Ishikawa (cell line): ENCODE measurements around the gene RASGEF1C.

Source experiments
- CEBPB ChIP-seq: IDR thresholded peaks from 2 replicates; pipeline ENCODE4 v1.6.1; 2012
- CREB1 ChIP-seq: IDR thresholded peaks from 2 replicates; pipeline ENCODE4 v1.6.1; 2012; ENCODE audit warnings: low read depth
- EGR1 ChIP-seq: IDR thresholded peaks from 2 replicates; pipeline ENCODE4 v1.6.1; 2012
- EP300 ChIP-seq: IDR thresholded peaks from 2 replicates; pipeline ENCODE4 v1.6.1; 2012; ENCODE audit warnings: borderline replicate concordance
- FOXM1 ChIP-seq: IDR thresholded peaks from 2 replicates; pipeline ENCODE4 v1.6.1; 2012; ENCODE audit warnings: low read depth, borderline replicate concordance
- NFIC ChIP-seq: IDR thresholded peaks from 2 replicates; pipeline ENCODE4 v1.6.1; 2012
- RAD21 ChIP-seq: IDR thresholded peaks from 2 replicates; pipeline ENCODE4 v1.6.1; 2012; ENCODE audit warnings: low read depth
- TAF1 ChIP-seq: IDR thresholded peaks from 2 replicates; pipeline ENCODE4 v1.6.1; 2012; ENCODE audit warnings: low read depth, mild to moderate bottlenecking
- TCF12 ChIP-seq: IDR thresholded peaks from 2 replicates; pipeline ENCODE4 v1.6.1; 2012; ENCODE audit warnings: low read depth
- TEAD4 ChIP-seq: IDR thresholded peaks from 2 replicates; pipeline ENCODE4 v1.6.1; 2012
- YY1 ChIP-seq: IDR thresholded peaks from 2 replicates; pipeline ENCODE4 v1.6.1; 2012; ENCODE audit warnings: low read depth
- ZBTB7A ChIP-seq: IDR thresholded peaks from 2 replicates; pipeline ENCODE4 v1.6.1; 2012; ENCODE audit warnings: low read depth
- TF ChIP-seq, protein P1 (sequence below): IDR thresholded peaks from 2 replicates; pipeline ENCODE4 v1.6.1; 2012
- TF ChIP-seq, protein P2 (sequence below): IDR thresholded peaks from 2 replicates; pipeline ENCODE4 v1.6.1; 2012; ENCODE audit warnings: low read depth, mild to moderate bottlenecking
- TF ChIP-seq, protein P3 (sequence below): IDR thresholded peaks from 2 replicates; pipeline ENCODE4 v1.6.1; 2012

The RASGEF1C gene

DNA sequence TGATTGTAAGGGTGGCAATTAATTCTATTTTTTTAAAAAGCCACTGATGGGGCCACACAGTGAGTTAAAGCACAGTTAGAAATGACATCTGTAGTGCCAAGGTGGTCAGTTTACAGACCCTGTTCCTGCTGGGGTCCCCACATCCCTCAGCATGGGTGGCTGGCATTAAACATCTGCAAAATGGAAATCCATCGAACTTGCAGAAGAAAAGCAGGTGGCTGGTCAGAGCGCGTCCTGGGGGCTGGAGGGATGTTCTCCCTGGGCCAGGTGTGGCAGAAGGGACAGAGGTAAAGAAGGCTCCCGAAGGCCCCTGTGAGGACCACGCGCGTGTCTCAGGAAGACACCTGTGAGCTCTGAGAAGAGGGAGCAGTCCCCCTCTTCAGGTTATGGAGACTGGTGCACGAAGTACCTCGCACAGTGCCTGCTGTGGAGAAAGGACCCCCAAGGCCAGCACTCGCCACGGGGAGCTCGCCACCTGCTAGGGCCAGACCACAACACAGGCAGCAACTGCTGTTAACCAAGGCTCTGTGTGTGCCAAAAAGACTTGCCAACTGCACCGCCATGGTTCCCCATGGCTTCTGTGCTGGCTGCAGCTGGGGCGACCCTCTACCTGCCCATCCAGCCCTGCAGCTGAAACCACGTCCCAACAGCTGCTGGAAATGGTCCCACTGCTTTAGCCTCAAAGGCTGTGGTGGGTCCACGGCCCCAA is 65.2 kb downstream of the RASGEF1C start:
- TF ChIP-seq CEBPB (no peak), ZBTB7A (no peak), RAD21 (no peak), YY1 (no peak), TCF12 (no peak), EP300 (no peak), NFIC (no peak), EGR1 (no peak), CREB1 (no peak), TAF1 (no peak), FOXM1 (no peak), TEAD4 (no peak)
- TF ChIP-seq, protein P1, sequence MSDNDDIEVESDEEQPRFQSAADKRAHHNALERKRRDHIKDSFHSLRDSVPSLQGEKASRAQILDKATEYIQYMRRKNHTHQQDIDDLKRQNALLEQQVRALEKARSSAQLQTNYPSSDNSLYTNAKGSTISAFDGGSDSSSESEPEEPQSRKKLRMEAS, result no peak
- TF ChIP-seq, protein P2, sequence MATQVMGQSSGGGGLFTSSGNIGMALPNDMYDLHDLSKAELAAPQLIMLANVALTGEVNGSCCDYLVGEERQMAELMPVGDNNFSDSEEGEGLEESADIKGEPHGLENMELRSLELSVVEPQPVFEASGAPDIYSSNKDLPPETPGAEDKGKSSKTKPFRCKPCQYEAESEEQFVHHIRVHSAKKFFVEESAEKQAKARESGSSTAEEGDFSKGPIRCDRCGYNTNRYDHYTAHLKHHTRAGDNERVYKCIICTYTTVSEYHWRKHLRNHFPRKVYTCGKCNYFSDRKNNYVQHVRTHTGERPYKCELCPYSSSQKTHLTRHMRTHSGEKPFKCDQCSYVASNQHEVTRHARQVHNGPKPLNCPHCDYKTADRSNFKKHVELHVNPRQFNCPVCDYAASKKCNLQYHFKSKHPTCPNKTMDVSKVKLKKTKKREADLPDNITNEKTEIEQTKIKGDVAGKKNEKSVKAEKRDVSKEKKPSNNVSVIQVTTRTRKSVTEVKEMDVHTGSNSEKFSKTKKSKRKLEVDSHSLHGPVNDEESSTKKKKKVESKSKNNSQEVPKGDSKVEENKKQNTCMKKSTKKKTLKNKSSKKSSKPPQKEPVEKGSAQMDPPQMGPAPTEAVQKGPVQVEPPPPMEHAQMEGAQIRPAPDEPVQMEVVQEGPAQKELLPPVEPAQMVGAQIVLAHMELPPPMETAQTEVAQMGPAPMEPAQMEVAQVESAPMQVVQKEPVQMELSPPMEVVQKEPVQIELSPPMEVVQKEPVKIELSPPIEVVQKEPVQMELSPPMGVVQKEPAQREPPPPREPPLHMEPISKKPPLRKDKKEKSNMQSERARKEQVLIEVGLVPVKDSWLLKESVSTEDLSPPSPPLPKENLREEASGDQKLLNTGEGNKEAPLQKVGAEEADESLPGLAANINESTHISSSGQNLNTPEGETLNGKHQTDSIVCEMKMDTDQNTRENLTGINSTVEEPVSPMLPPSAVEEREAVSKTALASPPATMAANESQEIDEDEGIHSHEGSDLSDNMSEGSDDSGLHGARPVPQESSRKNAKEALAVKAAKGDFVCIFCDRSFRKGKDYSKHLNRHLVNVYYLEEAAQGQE, result no peak

DNA sequence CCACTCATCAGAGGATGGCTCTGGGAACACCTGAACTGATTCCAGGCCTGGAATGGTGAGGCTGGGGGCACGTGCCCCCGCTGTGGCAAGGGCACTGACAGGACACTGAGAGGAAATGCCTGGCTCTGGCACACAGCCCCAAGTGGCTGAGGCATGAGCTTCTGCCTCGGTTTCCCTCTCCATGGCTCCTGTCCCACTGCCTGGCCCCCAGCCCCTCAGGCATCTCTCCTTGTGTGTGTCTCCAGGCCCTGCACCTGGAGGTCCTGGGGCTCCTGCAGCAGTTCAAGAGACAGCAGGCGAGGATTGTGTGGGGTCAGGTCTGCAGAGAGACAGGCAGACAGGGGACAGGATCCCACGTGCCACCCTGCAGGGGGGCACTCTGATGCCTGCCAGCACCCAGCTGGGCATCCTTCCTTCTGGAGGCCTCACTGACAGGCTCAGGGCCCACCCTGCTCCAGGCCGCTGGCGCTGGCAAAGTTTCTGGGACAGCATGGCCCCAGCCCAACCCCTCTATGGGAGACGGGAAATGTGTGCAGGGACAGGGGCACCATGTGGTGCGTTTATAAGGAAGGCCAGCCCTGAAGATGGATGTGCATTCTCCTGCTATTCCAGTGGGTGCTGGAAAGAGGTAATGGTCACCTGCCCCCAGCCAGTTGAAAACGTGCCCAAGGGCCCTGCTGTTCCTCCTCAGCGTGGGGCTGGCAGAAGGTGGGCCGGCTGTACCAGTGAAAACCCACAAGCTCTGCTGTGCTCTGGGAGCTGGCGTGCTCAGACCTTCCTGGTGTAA is 66.0 kb downstream of the RASGEF1C start:
- TF ChIP-seq, protein P3, sequence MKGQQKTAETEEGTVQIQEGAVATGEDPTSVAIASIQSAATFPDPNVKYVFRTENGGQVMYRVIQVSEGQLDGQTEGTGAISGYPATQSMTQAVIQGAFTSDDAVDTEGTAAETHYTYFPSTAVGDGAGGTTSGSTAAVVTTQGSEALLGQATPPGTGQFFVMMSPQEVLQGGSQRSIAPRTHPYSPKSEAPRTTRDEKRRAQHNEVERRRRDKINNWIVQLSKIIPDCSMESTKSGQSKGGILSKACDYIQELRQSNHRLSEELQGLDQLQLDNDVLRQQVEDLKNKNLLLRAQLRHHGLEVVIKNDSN, result no peak
- TF ChIP-seq EP300 (no peak), CREB1 (no peak), EGR1 (no peak)

DNA sequence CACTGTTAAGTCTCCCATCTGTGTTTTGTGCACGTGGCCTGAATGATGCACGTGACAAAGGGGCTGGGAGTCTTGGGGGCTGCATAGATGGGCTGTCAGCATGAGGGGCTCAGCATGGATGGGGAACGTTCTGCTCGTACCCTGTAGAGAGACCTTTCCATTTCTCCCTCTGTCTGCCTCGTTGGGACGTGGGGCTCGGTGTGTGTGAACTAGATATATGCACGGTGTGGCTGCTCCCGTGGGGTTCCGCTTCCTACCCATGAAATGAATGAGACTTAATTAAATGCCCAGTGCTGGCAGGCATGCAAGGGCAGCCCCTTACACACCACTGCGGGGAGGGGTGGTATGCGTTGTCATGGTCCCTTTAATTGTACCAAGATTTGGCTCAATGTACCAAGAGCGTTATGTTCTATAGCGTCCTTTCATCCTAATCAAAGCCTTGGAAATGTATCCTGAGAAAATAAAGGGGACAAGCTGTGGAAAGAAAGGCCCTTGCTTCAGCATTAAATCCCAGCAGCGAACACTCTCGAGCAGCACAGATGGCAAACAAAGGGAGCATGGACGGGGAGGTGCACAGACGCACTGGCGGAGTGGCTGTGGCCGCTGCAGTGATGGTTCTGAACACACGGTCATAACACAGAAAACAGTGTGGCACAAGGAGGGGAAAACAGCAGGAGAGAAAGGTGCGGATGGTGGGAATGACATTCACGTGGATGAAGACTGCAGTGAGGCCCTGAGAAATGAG is 66.8 kb downstream of the RASGEF1C start:
- TF ChIP-seq CREB1 (no peak), YY1 (no peak), EP300 (no peak), RAD21 (no peak), TEAD4 (no peak), TCF12 (no peak), NFIC (no peak), FOXM1 (no peak), TAF1 (no peak)
- TF ChIP-seq, protein P3, result no peak
- TF ChIP-seq, protein P2, result no peak
- TF ChIP-seq, protein P1, result no peak

DNA sequence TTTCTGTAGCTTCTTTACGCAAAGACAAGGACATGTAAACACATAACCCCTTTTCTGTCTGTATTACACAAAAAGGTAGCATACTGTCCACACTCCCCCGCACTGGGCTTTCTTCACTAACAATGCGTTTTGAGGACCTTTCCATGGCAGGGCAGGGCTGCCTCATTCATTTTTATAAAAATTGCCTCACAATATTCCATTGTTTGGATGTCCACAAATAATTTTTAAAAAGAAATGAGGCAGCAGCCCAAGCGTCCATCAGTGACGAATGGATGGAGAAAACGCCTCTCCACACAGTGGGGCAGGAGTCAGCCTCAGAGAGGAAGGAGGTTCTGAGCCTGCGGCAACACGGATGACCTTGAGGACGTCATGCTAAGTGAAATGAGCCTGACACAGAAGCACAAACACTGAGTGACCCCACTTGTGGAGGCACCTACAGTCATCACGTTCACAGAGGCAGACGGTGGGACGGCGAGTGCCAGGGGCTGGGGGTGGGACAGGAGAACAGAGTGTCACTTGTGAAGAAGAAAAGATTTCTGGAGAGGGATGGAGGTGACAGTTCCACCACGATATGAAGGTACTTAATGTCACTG is 67.8 kb downstream of the RASGEF1C start:
- TF ChIP-seq ZBTB7A, result no peak
- TF ChIP-seq EGR1, result no peak
- no peak for TF ChIP-seq TEAD4
- TF ChIP-seq FOXM1, result no peak

DNA sequence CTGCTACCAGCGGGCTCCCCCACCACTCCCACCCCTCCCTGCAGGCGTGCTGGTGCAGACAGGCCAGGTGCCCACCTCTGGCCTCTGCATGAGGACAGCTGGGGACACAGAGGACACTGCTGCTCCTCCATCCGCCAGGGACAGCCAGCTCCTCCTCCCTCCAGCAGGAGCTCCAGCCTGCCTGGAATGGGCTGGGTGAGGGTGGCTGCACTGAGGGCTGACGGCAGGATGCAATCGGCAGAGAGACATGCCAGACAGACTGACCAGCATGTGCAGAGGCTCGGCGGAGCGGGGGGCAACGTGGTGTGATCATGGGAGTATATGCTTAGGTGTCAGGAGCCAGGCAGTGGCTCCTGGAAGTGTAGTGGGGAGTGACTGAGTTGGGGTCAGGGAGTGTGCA is 68.4 kb downstream of the RASGEF1C start:
- TF ChIP-seq FOXM1 (no peak), RAD21 (no peak), TEAD4 (no peak), ZBTB7A (no peak), YY1 (no peak), CEBPB (no peak), TCF12 (no peak), NFIC (no peak), EP300 (no peak), EGR1 (no peak), TAF1 (no peak), CREB1 (no peak)
- TF ChIP-seq, protein P3, result no peak
- TF ChIP-seq, protein P1, result no peak
- TF ChIP-seq, protein P2, result no peak
